Left forelimb (tissue), 1 donor: ENCODE measurements around the gene FOXN3.

ENCODE experiments used
- DNase-seq: peaks from one replicate; pipeline ENCODE4 v3.0.0-alpha.2; 2018; ENCODE audit warnings: low spot score

The FOXN3 gene

DNA sequence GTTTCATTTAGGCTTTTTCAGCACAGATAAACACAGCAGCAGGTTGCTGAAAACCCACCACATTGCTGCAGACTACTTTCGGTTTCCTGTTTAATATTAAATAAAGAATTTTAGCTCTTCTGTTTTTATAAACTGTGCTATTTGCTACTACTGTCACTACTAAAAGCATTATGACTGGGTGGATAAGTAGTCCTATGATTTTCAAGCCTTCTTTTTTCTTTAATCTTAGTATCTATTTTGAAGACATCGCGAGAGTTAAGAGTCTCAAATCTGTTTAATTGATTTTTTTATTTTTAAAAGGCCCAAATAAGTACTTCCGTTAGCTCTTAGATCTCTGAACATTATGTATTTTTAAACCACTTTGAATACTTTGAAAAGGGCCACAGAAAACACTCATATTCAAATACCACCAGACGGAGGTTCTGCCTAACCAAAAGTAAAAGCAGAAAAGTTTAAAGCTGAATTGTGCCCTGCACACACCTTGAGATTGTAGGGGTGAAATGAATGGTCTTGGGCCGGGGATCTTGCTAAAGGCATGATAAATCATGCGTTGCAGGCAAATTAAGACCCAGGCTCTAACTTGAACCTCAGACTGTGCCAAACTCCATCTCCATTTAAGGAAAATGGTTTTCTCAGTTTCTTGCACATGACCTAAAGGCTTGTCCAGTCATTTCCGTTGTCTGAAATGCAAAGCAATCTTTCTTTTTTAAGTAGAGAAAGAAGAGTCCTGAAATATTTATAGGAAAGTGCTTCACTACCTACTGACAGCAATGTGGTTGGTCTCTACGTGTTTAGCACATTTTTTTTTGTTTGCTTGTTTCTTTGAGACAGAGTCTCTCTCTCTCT lies 13.6 kb upstream of the FOXN3 start:
- DNase-seq, result no peak

DNA sequence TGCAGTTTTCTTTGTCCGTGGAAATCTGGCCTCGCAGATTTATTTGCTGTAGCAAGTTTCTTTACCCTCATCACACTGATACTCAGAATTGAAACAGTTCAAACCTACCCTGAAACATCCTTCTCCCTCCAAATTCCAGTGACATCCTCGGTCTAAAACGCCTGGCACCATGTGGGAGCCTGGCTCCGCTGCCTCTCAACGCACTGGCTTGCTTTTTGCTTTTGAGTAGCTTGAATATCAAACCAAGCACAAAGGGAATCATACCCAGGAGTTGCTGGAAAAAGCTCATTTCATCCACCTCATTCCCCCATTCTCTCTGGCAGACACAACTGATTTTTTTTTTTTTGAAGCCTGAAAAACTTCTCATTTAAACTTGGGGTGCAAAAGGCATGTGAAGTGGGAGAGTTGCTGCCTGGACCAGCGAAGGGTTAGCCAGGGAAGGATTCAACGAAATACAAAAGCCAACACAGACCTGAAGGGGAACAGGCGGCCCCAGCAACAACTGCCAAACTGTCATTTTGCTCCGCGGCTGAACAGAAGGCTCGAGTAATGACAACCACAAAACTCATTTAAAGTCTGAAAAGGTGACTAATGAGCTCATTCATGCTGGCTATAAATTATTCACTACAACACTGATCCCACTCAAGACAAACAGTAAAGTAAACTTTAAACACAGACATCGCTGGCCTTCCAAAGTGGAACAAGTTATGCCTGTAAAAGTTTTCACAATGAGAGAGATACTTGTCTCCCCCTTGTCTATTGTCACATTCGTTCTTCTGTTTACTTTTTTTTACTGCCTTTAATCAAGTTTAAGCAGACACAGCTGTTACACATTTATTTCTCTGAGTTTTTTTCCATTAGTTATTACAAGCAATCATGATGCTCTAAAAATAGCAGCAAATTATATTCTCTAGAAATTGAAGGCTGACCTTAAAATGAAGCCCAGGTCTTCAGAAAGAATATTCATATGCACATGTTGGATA lies 12.5 kb upstream of the FOXN3 start:
- DNase-seq, result no peak

DNA sequence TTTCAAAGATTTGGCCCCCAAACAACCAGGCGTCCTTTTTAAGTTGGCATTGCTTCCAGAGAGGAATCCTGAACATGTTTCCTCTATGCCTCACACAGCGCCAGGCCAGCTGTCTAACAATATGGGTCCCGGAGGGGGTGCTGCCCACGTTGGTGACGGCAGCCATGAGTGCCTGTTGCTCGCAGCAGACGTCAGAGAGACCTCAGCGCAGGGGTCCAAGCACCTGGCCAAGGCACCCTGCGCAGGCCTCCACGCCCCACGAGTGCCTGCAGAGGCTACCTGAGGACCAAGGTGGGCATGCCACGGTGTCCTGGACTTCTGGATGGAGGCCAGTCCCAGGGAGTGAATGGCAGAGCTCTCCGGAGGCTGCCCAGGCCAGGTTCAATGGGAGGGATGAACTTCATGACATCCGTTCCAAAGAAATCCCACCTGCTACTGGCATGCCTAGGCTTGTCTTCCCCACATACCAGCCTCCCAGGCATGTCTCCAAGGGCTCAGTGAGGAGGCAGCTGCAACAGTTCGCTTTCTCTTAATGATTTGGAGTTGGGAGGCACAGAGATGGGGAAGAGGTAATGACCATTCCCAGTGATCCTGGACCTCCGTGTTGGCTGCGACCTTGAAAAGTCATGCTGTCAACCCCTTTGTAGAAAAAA lies 11.6 kb upstream of the FOXN3 start:
- DNase-seq, result peak; percentile 75

DNA sequence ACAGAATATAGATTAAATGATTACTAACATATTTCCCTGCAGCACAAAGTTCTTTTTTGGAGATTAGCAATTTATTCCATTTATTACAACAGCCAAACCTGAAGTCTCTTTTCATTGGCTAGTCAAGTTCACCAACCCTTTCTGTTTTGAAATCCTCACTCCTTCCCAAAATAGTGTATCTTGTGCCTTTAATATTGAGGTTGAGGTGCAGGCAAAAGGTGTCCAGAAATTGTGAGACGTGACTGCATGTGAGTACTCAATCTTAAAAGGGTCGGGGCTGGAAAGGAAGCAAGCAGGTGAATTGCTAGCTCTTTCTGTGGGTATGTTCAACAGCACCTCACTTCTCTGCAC lies 11.1 kb upstream of the FOXN3 start:
- DNase-seq, result no peak

DNA sequence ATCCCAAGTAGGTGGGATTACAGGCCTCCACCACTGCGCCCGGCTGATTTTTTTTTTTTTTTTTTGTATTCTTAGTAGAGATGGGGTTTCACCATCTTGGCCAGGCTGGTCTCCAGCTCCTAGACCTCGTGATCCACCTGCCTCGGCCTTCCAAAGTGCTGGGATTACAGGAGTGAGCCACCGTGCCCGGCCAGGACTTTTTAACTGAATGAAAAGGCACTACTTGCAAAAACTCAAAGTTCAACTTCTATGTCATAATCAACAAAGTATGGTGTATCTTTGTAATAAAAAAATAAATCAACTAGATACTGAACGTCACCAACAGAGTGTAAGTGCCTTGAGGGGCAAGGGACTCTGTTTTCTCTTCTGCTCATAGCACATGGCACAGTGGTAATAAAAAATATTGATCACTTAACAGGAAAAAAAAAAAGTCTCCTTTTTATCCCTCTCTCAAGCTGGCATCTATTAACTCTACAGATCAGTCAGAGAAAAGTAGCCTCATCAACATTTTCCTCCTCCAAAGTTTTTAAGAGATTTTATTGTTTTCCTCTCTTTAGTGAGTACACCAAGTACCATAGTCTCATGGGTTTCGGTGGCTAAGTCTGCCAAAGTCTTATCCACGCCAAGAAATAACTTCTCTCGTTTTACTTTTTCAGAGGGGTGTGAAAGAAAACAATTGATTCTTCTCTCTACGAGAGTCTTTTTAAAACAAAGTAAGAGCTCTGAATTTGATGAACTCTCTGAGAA lies 10.6 kb upstream of the FOXN3 start:
- no peak for DNase-seq

DNA sequence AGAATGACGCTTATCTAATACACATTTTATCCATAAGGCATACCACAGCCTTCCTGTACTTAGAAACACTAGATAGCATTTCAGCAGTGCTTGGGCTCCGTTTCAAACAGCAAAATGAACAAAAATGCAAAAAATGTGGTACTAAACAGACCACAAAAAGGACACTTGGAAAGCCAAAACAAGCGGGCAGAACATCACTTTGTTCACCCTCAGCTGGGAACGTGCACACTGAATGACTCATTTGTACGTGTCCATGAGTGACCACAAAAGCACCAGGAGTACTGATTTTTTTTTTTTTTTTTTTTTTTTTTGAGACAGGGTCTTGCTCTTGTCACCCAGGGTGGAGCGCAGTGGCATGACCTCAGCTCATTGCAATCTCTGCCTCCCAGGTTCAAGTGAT lies 8.9 kb upstream of the FOXN3 start:
- DNase-seq, result no peak

GRCh38 chr14:89424241-89424640 lies 7.2 kb upstream of the FOXN3 start:
- no peak for DNase-seq

DNA sequence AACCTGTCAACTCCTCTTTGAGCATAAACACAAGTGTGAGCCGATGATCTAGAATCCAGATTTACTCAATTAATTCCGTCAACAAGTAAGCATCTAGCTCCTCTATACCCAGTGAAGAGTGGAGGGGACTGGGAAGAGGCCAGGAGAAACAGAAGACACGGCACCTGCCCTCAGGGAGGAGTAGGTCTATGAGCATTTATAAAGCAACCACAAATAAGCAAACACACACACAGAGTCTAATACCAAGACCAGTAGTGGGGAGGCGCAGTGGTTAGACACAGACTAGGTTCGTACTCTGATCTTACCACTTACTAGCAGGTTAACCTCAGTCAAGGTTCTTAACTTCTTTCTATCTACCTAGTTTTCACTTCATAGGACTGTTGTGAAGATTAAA lies 5.9 kb upstream of the FOXN3 start:
- no peak for DNase-seq

- no peak for DNase-seq
Measured at GRCh38 chr14:89422181-89422951, 5.3 kb upstream of the FOXN3 start.

DNA sequence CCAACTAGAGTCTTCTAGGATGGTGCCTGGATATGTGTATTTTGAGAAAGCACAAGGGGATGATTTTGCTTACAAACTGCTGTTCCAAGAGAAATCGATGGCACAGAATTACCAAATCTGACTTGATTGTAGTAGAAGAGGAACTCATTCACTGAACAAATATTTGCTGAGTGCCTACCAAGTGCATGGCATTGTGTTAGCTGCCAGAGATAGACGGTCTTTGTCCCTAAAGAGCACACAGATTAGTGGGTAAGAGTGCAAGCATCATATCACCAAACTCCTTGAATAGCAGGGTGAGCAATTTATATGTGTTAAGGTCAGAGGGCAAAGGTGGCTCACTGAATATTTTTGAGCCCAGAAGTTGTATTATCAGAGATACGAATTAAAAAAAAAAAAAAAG lies 3.5 kb upstream of the FOXN3 start:
- no peak for DNase-seq

DNA sequence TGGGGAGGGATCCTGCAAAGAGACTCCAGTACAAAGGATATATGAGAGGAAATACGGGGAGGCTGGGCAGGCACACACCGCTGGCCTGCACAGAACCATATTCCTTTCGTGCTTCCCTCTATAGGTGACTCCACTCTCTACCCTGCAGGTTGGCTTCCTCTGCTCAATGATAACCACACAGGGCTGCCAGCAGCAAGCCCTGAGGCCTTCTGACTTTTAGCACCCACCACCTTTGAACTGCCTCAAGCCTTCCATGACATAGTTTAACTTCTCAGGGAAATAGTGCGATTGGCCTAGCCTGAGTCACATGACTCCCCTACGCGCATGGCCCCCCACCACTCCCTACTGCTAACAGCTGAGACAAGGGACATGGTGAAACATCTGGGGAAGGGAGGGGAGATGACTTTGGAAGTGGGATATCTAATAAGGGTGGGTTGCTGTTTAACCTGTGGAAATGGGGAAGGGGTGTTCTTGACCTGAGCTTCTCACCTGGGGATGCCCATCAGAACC lies 3.0 kb upstream of the FOXN3 start:
- no peak for DNase-seq

GRCh38 chr14:89418976-89419375 lies 1.9 kb upstream of the FOXN3 start:
- DNase-seq, result no peak

GRCh38 chr14:89418452-89418851 lies 1.4 kb upstream of the FOXN3 start:
- DNase-seq, result no peak

- peak; percentile 74 for DNase-seq
Measured at GRCh38 chr14:89417465-89418225, 612 bp upstream of the FOXN3 start.

DNA sequence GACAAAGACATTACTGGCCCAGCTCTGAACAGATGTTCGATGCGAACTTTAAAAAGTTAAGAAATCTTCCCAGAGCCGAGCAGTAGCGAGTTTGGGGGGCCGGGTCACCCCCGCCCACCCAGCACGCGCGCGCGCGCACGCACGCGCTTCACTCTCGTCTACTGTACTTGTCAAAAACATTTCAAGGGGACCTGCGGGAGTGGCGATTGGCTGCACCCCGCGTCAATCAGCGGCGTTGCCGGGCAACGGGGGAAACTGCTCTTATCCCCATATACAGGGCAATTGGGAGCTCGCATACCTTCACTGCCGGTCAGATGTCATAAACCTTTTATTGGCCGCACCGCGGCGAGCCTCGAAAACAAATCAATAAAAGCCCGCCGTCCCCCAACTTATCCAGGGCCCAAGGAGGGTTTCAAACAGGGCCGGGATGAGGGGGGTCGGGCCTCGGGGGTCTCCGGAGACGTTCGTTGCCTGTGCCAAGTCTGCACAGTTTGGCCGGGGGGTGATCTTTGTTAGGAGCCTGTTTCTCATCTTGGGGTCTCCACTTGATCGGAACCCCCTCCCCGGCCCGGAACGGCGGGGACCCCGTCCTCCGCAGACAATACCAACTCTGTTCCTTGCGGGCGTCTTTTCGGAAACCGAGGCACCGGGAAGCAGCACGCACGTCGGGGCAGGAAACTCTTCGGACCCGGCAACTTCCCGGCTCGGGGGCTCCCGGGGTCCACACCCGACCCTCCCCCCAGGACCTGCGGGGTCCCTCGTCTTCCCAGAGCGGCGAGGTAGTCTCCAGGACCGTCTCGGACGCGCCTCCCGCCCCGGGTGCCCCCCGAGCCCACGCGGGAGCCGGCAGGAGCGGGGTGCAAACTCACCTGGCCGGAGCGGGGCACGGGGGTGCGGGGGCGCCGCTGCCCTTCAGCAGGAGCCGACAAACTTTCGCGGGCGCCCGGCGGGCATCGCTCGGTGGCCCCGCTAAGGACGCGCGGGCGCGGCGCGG lies 734 bp downstream of the FOXN3 start:
- DNase-seq, result peak; percentile 100

DNA sequence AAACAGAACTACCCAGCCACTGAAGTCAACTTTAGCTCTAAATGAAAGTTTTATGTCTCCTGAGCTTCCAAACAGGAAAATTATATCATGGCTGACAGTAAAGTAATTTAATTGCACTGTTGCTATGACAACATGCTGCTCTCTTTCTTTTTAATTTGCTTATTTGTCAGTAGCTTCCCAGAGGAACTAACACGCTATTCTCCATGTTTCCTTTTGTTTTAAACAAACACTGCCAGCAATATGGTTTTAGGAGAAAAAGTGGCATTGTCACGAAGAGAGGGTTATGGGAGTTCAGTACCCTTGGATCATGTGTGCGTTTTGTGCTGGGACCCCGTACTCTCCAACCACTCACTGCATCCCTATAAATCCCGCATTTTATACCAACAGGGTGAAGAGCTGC lies 1.9 kb downstream of the FOXN3 start:
- no peak for DNase-seq

- no peak for DNase-seq
Measured at GRCh38 chr14:89411976-89412375, 5.1 kb downstream of the FOXN3 start.

DNA sequence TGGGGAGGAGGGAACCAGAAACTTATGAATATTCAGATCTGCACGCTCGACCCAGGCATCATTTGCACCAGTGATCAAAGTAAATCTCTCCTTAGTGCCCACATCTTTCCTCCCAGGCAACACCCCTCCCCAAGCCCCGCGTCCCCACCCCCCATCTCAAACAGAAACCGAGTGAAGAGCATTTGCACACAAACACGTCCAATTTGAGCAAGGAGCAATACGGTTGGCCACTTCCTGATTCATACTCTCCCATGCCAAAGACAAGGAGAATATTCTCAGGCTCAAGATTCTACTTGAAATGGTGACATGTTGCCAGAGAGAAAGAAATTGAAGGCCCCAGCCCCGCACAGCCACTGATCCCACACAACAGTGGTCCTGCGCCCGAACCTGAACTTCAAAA lies 7.1 kb downstream of the FOXN3 start:
- DNase-seq, result no peak
